Hepatocyte (in vitro differentiated cells): Measurements from ENCODE around the gene DIPK1B.

Source experiments
- CTCF ChIP-seq: fragments of 200-600 bp; sonication (generic); IDR thresholded peaks from 2 replicates; pipeline ENCODE4 v1.5.1; 2016; ENCODE audit warnings: antibody characterized with exemption, mild to moderate bottlenecking; ENCODE audit not compliant: poor library complexity
- EZH2 ChIP-seq: fragments of 200-600 bp; sonication (generic); IDR thresholded peaks from 2 replicates; pipeline ENCODE4 v1.6.1; 2016; ENCODE audit warnings: antibody characterized with exemption, mild to moderate bottlenecking, borderline replicate concordance
- EZH2phosphoT487 ChIP-seq: fragments of 200-600 bp; sonication (generic); IDR thresholded peaks from one replicate; pipeline ENCODE4 v1.6.1; 2018; ENCODE audit warnings: antibody characterized with exemption, mild to moderate bottlenecking, low read depth, moderate library complexity; ENCODE audit not compliant: unreplicated experiment, severe bottlenecking

GRCh38 chr9:136665704-136666371, 46.5 kb upstream of the DIPK1B start:
- TF ChIP-seq CTCF (no peak), EZH2 (no peak), EZH2phosphoT487 (no peak)
